ENCODE data around the gene UNC5C.
A peak's percentile ranks its signal among the peaks of the same experiment; 100 is the strongest.

The UNC5C gene

DNA sequence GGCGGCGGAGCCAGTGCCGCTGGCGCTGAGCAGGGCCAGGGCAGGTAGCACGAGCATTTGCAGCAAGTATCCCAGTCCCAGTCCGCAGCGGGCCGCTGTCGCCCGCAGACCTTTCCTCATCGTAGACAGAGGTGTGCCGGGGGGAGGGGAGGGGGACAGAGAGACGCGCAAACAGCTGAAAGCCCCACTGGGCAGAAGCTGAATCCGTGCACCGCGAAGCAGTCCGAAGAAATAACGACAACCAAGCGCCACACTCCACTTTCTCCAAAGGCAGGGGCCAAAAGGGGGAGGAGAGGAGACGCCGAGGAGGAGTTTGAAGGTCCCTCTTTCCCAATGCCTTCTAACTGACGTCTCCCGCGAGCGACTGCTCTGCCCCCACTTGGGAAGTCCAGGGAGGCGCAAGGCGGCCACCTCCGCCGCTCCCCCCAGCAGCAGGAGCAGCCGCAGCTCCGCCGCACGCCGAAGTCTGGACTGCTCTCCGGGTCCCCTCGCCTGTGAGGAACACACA lies at the start of gene UNC5C:
TSS of gene UNC5C (minus strand) at position 236 of the 508 bp plus-strand sequence.
- TF ChIP-seq, protein P1, sequence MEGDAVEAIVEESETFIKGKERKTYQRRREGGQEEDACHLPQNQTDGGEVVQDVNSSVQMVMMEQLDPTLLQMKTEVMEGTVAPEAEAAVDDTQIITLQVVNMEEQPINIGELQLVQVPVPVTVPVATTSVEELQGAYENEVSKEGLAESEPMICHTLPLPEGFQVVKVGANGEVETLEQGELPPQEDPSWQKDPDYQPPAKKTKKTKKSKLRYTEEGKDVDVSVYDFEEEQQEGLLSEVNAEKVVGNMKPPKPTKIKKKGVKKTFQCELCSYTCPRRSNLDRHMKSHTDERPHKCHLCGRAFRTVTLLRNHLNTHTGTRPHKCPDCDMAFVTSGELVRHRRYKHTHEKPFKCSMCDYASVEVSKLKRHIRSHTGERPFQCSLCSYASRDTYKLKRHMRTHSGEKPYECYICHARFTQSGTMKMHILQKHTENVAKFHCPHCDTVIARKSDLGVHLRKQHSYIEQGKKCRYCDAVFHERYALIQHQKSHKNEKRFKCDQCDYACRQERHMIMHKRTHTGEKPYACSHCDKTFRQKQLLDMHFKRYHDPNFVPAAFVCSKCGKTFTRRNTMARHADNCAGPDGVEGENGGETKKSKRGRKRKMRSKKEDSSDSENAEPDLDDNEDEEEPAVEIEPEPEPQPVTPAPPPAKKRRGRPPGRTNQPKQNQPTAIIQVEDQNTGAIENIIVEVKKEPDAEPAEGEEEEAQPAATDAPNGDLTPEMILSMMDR (IDR thresholded peaks at IDR 0.05; ENCODE audit: insufficient read depth, low read length, poor library complexity, severe bottlenecking), result no peak
- Histone ChIP-seq H3K27me3 (replicated peaks; ENCODE audit: control insufficient read depth, insufficient read depth, low read length) (no peaks in the 10 kb centered on the region), H3K36me3 (ENCODE audit: control insufficient read depth, insufficient read depth, low read length) (no peaks in the 10 kb centered on the region), H3K4me3 (replicated peaks; ENCODE audit: low read depth, low read length) (peak within 1 kb of the TSS; percentile 42)
- DNase-seq (ENCODE audit: extremely low read depth, insufficient read length), result peak; percentile 12

DNA sequence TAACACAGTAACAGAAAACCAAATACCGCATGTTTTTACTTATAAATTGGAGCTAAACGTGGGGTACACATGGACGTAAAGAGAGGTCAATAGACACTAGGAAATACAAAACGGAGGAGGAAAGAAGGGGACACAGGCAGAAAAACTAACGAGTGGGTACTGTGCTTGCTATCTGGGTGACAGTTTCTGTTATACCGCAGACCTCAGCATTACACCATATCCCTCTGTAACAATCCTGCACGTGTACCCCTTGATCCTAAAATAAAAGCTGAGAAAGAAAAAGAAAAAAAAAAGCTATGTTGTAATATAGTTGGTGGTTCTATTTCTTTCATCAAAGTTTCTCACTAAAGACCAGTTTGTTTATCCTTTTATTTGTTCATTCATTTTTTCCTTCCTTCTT lies 47.9 kb upstream of the UNC5C start:
- no peak for DNase-seq (ENCODE audit: extremely low read depth, insufficient read length)
- Histone ChIP-seq H3K4me3 (replicated peaks; ENCODE audit: low read depth, low read length) (no peak overlapping the region), H3K27me3 (replicated peaks; ENCODE audit: control insufficient read depth, insufficient read depth, low read length) (no peaks in the 10 kb centered on the region), H3K36me3 (ENCODE audit: control insufficient read depth, insufficient read depth, low read length) (no peaks in the 10 kb centered on the region)
- TF ChIP-seq, protein P1 (IDR thresholded peaks at IDR 0.05; ENCODE audit: insufficient read depth, low read length, poor library complexity, severe bottlenecking), result no peak

DNA sequence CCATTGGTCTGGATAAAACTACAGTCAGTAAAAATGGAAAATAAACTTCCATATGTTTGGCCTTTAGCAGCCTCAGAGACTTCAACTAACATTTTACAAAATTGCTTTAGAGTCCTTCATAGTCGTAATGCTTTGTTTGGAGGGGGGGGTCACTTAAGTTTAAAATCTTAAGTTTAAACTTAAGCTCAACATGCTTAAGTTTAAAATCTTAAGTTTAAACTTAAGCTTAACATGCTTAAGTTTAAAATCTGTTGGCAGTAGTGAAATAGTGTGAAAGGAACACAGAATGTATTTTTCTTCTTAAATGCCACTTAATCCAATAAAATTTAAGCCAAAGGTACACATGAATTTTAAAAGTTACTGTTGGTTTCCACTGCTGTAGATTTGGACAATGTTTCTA lies 45.9 kb upstream of the UNC5C start:
- Histone ChIP-seq H3K4me3 (replicated peaks; ENCODE audit: low read depth, low read length) (no peak overlapping the region), H3K36me3 (ENCODE audit: control insufficient read depth, insufficient read depth, low read length) (no peaks in the 10 kb centered on the region), H3K27me3 (replicated peaks; ENCODE audit: control insufficient read depth, insufficient read depth, low read length) (no peaks in the 10 kb centered on the region)
- TF ChIP-seq, protein P1 (IDR thresholded peaks at IDR 0.05; ENCODE audit: insufficient read depth, low read length, poor library complexity, severe bottlenecking), result no peak
- no peak for DNase-seq (ENCODE audit: extremely low read depth, insufficient read length)

DNA sequence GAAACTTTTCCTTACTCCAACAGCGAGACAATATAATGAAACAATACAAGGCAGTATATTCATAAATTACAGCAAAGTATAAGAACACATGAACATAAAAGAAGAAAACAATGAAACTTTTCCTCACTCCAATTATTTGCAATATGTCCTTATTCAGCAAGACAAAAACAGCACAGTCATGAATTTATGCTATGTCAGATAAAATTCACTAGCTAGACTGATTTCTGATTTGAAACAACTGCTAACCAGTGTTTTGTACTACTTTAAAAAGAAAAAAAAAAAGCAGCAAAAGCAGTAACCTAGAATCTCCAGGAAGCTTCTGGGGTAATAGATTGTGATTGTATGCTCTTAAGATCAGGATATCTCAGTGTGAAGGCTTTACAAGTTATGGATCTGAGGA lies 45.2 kb upstream of the UNC5C start:
- no peak for DNase-seq (ENCODE audit: extremely low read depth, insufficient read length)
- H3K4me3 ChIP-seq (replicated peaks; ENCODE audit: low read depth, low read length), result no peak overlapping the region
- no peaks in the 10 kb centered on the region for H3K36me3 ChIP-seq (ENCODE audit: control insufficient read depth, insufficient read depth, low read length)
- H3K27me3 ChIP-seq (replicated peaks; ENCODE audit: control insufficient read depth, insufficient read depth, low read length), result no peaks in the 10 kb centered on the region
- TF ChIP-seq, protein P1 (IDR thresholded peaks at IDR 0.05; ENCODE audit: insufficient read depth, low read length, poor library complexity, severe bottlenecking), result no peak

DNA sequence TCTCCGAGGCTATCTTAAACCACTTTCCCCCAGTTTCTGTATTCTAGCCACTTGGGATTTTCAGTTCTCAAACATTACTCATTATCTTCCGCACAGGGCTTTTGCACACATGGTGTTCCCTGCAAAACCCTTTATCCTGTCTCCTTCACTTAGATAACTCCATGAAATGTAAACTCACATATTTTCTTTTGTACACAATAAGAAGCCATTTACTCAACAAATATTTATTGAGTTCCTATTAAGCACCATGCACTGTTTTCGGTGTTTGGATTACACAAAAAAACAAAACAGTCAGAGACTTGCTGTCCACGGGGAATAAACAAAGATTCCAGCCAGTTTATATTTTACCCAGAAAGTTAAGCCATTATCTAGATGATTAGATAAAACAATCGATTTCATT lies 42.5 kb upstream of the UNC5C start:
- no peaks in the 10 kb centered on the region for H3K27me3 ChIP-seq (replicated peaks; ENCODE audit: control insufficient read depth, insufficient read depth, low read length)
- TF ChIP-seq, protein P1 (IDR thresholded peaks at IDR 0.05; ENCODE audit: insufficient read depth, low read length, poor library complexity, severe bottlenecking), result no peak
- H3K4me3 ChIP-seq (replicated peaks; ENCODE audit: low read depth, low read length), result no peak overlapping the region
- DNase-seq (ENCODE audit: extremely low read depth, insufficient read length), result no peak
- no peaks in the 10 kb centered on the region for H3K36me3 ChIP-seq (ENCODE audit: control insufficient read depth, insufficient read depth, low read length)

DNA sequence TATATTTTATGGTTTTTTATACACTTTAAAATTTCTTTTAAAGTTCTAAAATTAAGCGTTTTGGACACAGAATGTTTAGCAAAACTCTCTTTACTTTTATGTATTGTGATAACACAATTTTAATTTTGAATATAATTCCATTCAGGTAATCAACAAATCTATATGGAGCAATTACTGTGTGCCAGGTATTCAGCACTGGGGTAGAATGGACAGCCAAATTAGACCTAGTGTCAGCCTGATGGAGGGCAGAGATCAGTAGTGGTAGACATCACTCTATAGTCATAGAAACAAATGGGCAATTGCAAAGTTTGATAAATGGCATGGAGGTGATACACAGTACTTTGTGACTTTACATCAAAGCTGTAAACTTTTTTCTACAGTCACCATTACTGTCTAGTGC lies 41.8 kb upstream of the UNC5C start:
- H3K27me3 ChIP-seq (replicated peaks; ENCODE audit: control insufficient read depth, insufficient read depth, low read length), result no peaks in the 10 kb centered on the region
- no peak overlapping the region for H3K4me3 ChIP-seq (replicated peaks; ENCODE audit: low read depth, low read length)
- no peaks in the 10 kb centered on the region for H3K36me3 ChIP-seq (ENCODE audit: control insufficient read depth, insufficient read depth, low read length)
- TF ChIP-seq, protein P1 (IDR thresholded peaks at IDR 0.05; ENCODE audit: insufficient read depth, low read length, poor library complexity, severe bottlenecking), result no peak
- no peak for DNase-seq (ENCODE audit: extremely low read depth, insufficient read length)
